Inflammatory macrophage (primary cell): ENCODE results near the gene LGALS3BP.
A peak's percentile ranks its signal among the peaks of the same experiment; 100 is the strongest.

Experiments used
- DNase-seq, 2 donors: peaks; one replicate each; pipeline ENCODE4 v3.0.0-alpha.2; 2020 to 2022

The LGALS3BP gene

DNA sequence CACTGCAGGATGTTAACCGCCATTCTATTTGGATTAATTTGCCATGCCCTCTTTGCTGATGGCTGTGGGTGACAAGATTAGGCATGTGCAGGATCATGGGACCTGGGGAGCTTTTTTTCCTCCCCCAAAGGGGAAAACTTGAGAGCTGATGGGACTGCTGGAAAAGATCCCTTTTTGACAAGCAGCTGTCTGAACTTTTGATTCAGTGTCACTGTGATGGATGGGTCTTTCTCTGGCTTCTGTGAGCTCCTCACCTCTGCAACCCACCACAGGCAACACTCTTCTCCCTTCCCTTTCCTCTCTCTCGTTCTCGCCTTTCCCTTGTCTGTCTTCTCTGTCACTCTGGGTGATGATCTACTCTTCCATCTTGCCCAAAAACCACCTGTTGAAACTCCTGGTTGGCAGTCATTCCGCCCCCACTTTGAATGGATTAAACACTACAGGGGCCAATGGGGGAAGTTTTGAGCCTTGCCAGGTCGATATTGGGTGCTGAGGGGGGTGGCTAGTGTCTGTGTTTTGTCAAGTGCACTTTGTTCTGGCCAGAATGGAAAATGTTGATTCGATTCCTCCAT, 32.9 kb upstream of the LGALS3BP start:
- DNase-seq = no peak

DNA sequence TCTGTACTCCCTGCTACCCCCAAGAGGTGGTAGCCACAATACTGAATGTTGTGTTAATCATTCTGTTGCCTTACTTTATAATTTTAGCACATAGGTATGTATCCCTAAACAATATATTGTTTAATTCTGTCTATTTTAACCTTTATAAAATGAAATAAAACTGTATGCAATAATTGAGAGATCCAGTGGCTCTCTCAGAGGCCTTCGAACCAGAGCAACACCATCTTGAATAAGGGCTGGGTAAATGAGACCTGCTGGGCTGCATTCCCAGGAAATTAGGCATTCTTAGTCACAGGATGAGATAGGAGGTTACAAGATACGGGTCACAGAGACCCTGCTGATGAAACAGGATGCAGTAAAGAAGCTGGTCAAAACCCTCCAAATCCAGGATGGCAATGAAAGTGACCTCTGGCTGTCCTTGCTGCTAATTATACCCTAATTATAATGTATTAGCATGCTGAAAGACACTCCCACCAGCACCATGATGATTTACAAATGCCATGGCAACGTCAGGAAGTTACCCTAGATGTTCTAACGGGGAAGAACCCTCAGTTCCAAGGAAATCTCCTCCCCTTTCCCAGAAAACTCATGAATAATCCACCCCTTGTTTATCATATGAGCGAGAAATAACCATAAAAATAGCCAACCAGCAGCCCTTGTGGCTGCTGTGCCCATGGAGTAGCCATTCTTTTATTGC, 31.9 kb upstream of the LGALS3BP start:
- peak in 1 of 2 donors; percentile 11 for DNase-seq

DNA sequence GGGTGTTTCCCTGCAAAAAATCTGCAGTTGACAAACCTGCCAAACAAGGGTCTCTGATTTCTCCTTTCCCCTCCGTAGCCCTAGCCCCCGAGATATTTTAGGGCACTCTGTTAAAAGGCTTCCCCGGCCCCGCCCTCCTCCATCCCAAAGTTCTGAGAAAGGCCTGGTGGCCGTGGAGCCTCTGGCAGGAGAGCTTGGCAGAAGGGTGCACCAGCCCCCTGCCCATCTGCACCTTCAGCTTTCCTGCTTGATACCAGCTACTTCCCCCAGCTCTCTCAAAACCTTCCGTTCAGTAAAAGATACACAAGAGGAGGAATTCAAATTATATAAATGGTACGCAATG, 30.6 kb upstream of the LGALS3BP start:
- no peak for DNase-seq

DNA sequence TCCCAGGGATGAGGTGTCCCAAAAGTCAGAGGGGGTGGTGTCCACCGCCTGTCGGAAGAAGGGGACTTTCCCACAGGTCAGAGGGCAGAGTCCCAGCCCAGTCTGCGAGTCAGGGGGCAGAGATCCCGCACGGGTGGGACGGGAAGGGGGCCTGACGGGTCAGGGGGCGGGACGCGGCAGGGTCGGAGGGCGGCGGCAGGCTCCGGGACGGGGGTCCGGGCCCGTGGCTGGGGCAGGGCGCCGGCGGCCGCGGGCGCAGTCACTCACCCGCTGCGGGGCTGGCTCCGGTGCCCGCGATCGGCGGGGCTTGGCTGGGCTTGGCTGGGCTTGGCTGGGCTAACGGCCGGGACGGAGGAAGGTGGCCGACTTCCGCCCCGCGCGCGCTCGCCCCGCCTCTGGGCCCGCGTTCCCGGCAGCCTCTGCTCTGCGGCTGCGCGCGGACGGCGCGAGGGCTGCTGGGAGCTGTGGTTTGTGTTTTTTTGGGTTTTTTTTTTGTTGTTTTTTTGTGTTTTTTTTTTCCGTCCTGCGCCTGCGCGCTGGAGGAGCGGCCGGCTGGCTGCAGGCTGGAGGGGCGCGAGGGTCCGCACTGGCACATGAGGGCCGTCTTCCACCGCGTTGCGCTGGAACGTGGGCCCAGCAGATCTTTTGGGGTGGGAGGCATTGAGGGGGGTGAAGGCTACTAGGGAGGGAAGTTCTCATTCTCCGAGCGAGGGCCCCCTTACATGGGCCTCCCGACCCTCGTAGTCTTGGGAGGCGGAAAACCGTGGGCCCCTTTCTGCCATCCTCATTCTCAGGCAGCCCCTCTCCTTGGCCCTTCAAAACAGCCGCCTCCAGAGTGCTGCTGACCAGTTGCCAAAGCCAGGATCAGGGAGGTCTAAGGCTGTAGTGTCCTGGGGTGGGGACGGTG, 29.9 kb upstream of the LGALS3BP start, which contains the start of gene CANT1:
TSS of gene CANT1 (minus strand) at position 368 of the 907 bp plus-strand sequence. CDS start 12,142 bp downstream, outside the sequence.
- DNase-seq = peak; percentile 88 to 91

DNA sequence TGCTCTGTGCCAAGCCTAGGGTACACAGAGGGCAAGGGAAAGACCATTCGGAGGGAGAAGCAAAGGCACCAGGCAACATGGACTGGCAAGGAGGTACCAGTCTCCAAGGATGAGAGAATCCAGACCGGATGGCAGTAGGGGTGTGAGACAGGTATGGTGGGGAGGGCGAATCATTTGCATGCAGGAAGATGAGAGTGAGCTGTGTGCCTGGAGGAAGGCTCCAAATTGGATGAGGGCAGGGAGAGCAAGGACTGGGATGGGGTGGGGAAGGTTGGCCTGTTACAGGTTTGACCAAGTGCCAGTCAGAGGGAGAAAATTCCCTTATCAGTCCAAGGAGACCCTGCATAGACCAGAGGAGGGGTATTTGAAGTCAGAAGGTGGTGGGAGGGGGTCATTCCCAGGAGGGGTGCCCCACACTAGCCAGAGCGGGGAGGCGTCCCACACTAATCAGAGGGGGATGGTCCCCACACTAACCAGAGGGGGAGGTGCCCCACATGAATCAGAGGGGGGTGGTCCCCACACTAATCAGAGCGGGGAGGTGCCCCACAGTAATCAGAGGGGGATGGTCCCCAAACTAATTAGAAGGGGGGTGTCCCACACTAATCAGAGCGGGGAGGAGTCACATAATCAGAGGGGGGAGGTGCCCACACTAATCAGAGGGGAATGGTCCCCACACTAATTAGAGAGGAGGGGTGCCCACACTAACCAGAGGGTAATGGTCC, 29.1 kb upstream of the LGALS3BP start:
- no peak for DNase-seq

DNA sequence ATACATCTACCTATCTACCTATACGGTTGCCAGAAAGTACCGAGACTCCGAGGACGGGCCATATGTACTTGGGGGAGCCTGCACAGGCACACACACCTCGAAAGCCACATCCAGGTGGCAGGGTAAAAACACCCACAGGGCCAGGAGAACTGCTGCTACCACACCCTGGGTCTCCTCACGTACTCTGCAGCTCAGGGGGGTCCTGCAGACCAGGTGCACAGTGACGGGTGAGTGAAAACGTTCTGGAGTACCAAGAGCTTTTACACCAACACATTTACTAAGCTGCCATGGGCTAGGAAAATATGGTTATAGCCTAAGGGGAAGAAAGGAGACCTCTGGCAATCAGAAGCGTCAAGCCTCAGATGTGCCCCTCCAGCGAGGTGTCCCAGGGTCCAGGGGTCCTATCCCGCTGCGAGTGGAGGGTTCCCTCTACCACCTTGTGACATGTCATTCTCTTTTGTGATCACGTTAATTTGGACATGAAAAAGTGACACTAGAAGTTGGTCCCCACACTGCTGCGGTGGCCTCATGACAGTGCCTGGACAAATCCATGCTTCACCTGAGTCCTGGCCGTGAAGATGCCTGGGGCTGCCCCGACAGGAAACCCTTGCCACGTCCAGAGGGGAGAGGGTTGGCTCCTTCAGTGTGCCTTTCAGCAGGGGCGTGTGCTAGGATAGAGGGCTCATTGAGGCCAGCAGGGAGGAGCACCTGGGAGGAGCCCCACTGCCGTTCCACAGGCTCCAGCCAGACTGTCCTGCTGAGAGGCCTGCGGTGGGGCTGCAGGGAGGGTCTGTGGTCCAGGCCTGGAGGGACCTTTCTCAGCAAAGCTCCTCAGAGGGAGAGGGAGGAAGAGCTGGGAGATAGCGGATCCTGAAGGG, 28.0 kb upstream of the LGALS3BP start:
- DNase-seq = no peak

DNA sequence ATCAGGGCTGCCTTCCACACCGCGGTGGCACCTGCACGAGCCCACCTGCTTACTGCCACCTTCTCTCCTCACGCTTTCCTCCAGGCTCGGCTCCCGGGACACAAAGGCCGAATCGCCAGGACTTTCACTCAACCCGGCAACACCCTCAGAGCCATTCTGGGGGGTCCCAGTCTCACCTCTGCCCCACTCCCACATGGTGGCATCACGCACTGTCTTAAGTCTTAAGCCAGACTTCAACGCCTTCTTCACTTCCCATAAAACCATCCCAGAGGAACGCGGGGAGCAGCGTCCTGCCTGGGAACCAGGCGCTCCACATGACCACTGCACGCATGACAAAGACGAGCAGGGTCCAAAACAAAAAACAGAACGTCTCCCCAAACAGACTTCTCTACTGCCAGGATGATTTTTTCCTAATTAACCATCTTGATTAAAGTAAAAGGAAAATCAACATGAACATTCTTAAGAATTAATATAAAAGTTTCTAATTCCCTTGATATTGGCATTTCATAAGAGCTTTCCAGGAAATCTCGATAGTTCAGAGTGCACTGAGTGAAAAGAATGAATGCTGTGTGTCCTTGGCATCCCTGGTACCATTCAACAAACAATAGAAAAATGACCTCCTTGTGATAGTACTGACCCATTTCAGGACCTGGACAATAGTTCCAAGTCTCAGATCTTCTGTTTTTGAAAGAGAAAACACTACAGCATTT, 27.2 kb upstream of the LGALS3BP start:
- no peak for DNase-seq

DNA sequence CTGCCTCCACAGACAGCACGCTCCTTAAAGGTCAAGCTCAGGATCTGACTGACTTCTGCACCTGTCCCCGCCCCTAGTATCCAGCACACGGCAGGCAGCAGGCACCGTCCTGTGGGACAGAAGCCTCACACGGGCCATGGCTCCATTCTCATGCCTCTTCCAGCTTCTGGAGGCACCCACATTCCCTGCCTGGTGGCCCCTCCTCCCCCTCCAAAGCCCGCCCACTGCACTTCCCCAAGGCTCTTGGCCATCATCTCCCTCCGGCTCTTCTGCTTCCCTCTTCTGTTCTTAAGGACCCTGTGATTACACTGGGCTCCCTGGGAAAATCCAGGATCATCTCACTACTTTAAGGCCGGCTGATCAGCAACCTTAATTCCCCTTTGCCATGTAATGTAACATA, 26.3 kb upstream of the LGALS3BP start:
- peak; percentile 42 to 52 for DNase-seq

DNA sequence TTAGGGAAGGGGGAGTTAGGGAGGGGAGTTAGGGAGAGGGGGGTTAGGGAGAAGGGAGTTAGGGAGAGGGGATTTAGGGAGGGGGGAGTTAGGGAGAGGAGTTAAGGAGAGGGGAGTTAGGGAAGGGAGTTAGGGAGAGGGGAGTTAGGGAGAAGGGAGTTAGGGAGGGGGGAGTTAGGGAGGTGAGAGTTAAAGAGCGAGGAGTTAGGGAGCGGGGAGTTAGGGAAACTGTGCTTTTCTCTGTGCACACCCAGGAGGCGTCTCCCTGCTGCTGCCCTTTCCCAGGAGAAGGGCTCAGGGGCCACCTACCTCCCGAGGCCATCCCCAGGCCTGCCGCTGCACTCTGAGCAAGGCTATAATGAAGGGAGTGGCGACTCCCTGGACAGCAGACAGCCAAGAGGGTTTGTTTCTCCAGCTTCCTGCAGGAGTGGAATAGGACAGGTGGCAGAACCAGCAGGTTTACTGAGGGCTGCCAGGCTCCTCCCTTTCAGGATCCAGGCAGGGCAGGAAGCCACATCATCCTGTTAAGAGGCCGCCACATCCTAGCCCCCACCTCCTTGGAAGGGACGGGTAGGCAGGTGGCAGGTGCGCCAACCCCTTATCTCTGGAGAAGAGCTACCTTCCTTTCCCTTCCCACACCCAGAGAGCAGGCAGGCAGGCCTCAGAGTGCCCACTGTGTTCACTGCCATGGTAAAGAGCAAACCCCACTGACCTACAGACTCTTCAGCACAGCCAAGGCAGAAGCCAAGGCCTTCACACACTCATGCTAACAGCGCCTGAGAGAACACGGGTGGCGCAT, 25.5 kb upstream of the LGALS3BP start:
- DNase-seq = no peak

DNA sequence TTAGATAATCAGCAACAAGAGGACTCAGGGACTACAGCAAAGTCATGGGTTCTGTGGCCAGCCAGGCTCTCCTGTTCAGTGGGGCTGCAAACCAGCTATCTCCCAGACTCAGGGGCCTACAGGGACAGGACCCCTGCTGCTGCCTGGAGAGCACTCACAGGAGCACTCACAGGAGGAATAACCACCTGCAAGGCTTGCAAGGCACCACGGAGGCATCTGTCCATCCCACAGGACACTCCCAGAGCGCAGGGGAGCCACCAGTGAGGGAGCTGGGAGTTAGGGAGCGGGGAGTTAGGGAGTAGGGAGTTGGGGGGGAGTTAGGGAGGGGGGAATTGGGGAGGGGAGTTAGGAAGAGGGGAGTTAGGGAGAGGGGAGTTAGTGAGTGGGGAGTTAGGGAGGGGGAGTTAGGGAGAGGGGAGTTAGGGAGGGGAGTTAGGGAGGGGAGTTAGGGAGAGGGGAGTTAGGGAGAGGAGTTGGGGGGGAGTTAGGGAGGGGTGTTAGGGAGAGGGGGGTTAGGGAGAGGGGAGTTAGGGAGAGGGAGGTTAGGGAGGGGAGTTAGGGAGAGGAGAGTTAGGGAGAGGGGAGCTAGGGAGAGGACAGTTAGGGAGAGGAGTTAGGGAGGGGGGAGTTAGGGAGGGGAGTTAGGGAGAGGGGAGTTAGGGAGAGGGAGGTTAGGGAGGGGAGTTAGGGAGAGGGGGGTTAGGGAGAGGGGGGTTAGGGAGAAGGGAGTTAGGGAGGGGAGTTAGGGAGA, 24.1 kb upstream of the LGALS3BP start:
- no peak for DNase-seq

DNA sequence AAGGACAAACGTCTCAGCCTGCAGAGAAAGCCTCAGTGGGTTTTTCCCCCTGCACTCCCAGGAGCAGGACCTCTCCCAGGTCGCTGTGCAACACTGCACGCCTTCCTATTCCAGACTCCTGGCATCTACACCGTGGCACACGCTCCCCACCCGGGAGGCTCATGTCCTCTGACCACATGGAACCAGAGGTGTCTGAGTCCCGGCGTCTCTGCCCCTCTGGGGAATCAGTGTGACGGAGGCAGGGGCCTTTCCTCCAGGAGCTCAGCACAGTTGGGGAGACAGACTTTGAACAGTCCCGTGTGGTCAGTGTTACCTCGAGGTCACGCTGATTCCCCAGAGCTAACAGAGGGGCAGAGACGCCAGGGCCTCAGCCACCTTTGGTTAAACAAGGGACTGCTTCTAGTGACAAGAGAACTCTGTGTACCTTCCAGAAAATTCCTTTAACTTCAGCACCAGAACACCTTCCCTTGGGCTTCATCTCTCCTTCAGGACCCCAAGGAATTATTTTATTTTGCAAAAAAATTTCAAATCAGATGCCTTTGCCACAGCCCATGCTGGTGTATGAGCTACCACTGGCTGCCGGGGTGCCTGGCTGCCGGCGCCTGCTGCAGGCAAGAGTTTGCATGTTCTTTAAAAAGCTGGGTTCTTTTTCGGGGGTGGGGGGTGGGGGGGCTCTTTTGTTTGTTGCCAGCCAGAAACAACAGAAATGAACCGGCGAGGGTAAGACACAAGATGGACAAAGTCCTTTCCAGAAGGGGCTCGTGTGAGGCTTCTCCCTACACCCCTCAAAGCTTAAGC, 23.3 kb upstream of the LGALS3BP start:
- no peak for DNase-seq

DNA sequence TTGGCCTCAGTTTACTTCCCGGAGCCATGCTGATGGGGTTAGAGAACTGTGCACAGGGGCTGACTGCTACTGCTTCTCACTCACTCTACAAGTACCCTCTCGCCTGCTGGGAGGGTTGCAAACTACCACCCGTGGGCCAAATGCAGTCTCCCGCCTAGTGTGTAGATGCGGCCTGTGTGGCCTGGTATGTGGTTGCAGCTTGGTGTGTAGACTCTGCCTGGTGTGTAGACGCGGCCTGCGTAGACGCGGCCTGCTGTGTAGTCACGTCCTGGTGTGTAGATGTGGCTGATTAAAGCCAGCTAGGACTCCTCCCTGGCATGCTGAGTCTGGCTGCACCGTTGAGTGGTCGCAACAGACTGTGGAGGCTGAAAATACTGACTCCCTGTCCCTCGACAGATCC, 22.6 kb upstream of the LGALS3BP start:
- no peak for DNase-seq

DNA sequence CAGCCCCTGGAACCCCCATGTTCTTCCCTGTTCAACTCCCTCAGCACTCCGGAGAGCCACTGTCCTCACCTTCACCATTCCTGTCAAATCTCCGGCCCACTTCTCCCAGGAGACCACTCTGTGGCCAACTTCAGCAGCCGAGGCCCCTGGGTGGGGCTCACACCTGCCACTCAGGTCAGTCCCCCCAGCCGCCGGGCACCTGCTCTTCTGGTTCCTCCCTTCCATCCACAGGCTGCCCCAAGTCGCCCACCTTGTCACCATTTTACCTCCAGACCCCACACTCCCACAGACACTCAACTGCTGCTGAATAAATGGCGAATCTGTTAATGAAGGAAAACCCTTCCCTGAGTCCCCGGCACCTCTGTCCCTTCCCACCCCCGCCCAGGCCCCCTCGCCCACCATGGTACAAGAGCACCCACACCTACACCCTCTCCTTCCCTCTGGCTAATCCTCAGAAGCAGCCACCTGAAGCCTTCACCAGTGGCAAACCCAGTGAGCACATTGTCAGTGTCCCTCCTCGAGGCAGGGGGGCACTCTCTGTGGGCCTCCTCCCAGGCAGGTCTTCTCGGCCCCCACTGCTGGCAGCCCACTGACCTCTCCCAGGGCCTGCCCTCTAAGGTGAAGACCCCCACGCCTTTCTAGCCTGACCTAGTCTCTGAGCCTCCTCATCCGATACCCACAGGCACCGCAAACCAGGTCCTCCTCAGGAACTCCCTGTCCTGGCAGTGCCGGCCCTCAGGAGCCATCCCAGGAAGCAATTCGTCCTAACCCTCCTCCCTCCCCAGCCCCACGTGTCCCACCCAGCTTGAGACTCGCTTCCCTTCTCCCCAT, 21.7 kb upstream of the LGALS3BP start:
- DNase-seq = no peak

DNA sequence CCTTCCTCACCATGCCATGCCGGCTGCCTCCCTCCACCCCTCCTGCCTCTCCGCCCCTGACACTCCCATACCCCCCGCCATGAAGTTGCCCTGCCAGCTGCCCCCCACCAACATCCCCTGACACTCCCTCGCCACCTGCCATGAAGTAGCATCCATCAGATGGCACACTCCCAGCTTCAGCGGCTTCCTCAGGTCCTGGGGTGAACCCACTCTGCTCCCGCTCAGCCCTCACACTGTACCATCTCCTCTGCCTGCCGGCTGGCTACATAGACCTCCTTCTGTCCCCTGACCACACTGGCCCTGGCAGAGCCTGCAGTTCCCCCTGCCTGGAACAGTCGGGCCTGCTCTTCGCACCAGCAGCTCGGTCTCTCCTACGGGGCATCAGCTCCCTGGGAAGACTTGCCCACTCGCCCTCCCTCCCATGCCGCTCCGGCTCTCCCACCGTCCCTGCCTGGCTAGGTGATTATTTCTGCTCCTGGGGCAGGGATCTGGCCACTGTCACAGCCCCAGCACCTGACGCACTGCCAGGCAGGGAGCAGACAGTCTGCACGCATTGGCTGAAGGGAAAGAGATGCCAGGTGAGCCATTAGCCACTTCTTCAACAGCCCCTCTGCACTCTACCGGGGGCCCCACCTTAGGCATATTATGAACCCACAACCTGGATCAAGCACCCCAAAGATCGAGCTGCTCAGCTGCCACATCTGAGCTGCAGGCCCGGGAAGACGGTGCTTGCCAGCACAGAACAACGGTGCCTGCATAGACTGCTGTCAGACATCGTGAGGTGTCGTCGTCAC, 20.9 kb upstream of the LGALS3BP start:
- no peak for DNase-seq

DNA sequence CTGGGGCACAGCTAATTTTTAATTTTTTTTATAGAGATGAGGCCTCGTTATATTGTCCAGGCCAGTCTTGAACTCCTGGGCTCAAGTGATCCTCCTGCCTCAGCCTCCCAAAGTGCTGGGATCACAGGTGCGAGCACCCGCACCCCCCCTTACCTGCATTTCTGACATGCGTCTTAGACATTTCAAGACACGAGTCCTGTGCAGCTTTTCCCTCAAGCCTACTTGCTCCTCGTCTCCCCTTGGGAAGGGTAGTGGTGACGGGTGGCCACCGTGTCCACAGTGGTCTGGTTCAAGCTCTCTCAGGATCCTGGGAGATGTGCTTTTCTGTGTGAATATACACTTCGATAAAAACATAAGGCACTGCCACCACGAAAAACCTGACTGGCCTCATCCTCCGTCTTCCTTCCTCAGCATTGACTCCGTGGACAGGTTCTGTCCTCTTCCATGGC, 20.2 kb upstream of the LGALS3BP start:
- no peak for DNase-seq

DNA sequence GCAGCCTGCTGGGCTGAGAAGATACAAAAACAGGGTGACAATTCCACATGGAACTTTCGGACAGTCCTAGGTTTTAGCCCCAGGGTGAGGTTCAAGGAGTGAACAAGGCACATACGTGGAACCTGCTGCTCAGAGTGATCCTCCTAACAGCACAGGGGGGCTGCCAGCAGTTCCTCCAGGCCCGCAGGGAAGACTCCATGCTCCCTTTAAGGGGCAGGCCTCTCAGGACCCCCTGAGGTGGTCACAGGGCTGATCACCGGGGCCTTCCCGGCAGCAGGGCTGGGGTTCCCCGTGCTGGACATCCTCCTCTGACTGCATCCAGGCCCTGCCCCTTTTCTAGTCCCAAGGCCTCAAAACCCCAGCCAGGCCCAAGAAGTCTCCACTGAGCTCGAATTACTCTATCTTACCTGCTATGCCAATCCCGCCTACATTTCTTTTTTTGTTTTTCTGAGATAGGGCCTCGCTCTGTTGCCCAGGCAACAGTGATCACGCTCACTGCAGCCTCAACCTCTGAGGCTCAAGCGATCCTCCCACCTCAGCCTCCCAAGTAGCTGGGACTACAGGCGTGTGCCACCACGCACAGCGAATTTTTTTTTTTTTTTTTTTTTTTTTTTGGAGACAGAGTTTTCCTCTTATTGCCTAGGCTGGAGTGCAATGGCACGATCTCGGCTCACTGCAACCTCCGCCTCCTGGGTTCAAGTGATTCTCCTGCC, 19.5 kb upstream of the LGALS3BP start:
- DNase-seq = no peak
